Liver (tissue), 3 donors: Measurements from ENCODE around the gene CAMSAP1.

Experiments used
- GABPA ChIP-seq, 2 donors: IDR thresholded peaks in 1 of 2; conservative IDR thresholded peaks in 1 of 2; 2 replicates each; pipeline ENCODE4 v1.6.1; 2016; ENCODE audit warnings: antibody characterized with exemption in 2 of 2, mild to moderate bottlenecking in 1 of 2, moderate library complexity in 1 of 2
- JUND ChIP-seq, 2 donors: IDR thresholded peaks; 2 replicates each; pipeline ENCODE4 v1.6.1; 2016; ENCODE audit warnings: antibody characterized with exemption in 2 of 2
- REST ChIP-seq: IDR thresholded peaks from 2 replicates; pipeline ENCODE4 v1.6.1; 2016; ENCODE audit warnings: antibody characterized with exemption, mild to moderate bottlenecking
- SP1 ChIP-seq: IDR thresholded peaks from 2 replicates; pipeline ENCODE4 v1.6.1; 2018; ENCODE audit warnings: antibody characterized with exemption, mild to moderate bottlenecking
- TAF1 ChIP-seq: conservative IDR thresholded peaks from 2 replicates; pipeline ENCODE4 v1.6.1; 2016; ENCODE audit warnings: antibody characterized with exemption, mild to moderate bottlenecking
- YY1 ChIP-seq: IDR thresholded peaks from 2 replicates; pipeline ENCODE4 v1.6.1; 2016; ENCODE audit warnings: antibody characterized with exemption, mild to moderate bottlenecking
- TF ChIP-seq, protein P1 (sequence below): fragments of 150-350 bp; IDR thresholded peaks from 2 replicates; pipeline ENCODE4 v1.5.1; 2017; ENCODE audit warnings: improper control_type of control experiment, low read depth, low read length; ENCODE audit not compliant: missing input control
- TF ChIP-seq, protein P2 (sequence below): IDR thresholded peaks from 2 replicates; pipeline ENCODE4 v1.6.1; 2016; ENCODE audit warnings: antibody characterized with exemption
- TF ChIP-seq, protein P3 (sequence below): IDR thresholded peaks from 2 replicates; pipeline ENCODE4 v1.6.1; 2016; ENCODE audit warnings: antibody characterized with exemption
- TF ChIP-seq, protein P4 (sequence below): IDR thresholded peaks from 2 replicates; pipeline ENCODE4 v1.6.1; 2016; ENCODE audit warnings: antibody characterized with exemption
- donor health status: healthy.
- donor health status: healthy.

DNA sequence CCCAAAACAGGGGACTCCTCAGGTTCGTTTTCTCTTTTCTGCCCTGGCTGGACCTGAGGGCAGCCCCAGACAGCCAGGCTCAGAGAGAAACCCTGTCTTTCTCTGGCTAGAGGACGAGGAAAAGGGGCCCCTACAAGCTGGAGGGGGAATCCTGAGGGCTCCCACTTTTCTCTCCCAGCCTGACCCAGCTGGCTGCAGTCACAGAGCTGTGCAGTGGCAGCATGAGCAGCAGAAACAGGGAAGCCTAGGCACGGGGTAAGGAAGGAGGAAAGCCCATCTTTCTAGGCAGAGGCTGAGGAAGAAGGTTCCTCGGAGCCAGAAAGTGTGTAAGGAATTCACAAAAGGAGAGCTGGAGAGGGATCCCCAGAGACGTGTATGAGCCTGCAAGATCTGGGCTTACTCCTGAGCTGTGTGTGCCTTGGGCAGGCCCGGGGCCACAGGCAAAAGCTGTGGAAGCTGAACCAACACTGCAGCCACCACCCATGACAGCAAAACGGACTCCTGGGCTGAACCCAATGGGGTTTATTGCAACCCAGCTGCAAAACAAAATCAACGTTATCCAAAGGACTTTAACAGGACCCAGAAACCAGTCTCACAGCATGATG is 16.2 kb downstream of the CAMSAP1 start:
- TF ChIP-seq, protein P1, sequence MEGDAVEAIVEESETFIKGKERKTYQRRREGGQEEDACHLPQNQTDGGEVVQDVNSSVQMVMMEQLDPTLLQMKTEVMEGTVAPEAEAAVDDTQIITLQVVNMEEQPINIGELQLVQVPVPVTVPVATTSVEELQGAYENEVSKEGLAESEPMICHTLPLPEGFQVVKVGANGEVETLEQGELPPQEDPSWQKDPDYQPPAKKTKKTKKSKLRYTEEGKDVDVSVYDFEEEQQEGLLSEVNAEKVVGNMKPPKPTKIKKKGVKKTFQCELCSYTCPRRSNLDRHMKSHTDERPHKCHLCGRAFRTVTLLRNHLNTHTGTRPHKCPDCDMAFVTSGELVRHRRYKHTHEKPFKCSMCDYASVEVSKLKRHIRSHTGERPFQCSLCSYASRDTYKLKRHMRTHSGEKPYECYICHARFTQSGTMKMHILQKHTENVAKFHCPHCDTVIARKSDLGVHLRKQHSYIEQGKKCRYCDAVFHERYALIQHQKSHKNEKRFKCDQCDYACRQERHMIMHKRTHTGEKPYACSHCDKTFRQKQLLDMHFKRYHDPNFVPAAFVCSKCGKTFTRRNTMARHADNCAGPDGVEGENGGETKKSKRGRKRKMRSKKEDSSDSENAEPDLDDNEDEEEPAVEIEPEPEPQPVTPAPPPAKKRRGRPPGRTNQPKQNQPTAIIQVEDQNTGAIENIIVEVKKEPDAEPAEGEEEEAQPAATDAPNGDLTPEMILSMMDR = no peak
- no peak for TF ChIP-seq SP1
- no peak for TF ChIP-seq GABPA (IDR thresholded peaks at IDR 0.05 in 1 of 2, conservative IDR thresholded peaks at IDR 0.05 in 1 of 2)
- TF ChIP-seq TAF1 = no peak
- TF ChIP-seq, protein P2, sequence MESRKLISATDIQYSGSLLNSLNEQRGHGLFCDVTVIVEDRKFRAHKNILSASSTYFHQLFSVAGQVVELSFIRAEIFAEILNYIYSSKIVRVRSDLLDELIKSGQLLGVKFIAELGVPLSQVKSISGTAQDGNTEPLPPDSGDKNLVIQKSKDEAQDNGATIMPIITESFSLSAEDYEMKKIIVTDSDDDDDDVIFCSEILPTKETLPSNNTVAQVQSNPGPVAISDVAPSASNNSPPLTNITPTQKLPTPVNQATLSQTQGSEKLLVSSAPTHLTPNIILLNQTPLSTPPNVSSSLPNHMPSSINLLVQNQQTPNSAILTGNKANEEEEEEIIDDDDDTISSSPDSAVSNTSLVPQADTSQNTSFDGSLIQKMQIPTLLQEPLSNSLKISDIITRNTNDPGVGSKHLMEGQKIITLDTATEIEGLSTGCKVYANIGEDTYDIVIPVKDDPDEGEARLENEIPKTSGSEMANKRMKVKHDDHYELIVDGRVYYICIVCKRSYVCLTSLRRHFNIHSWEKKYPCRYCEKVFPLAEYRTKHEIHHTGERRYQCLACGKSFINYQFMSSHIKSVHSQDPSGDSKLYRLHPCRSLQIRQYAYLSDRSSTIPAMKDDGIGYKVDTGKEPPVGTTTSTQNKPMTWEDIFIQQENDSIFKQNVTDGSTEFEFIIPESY = no peak
- TF ChIP-seq, protein P3, sequence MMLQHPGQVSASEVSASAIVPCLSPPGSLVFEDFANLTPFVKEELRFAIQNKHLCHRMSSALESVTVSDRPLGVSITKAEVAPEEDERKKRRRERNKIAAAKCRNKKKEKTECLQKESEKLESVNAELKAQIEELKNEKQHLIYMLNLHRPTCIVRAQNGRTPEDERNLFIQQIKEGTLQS = no peak
- no peak for TF ChIP-seq REST
- TF ChIP-seq, protein P4, sequence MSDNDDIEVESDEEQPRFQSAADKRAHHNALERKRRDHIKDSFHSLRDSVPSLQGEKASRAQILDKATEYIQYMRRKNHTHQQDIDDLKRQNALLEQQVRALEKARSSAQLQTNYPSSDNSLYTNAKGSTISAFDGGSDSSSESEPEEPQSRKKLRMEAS = no peak
- TF ChIP-seq JUND (IDR thresholded peaks at IDR 0.05) = no peak
- TF ChIP-seq YY1 = no peak
